HG03575 (cell line): ENCODE data around the gene FGF7.
"Not testable (repeated sequence)": the region's sequence is repeated elsewhere in the genome, so short reads cannot be mapped to it uniquely, and the experiment has no call there.

Experiments
- ATAC-seq: cut with Tn5 transposase; IDR thresholded peaks from one replicate; pipeline ENCODE4 v1.9.1; 2021; ENCODE audit not compliant: unreplicated experiment, insufficient number of reproducible peaks, low FRiP score; ENCODE audit errors: extremely low read depth

Gene FGF7

GRCh38 chr15:49423021-49423420 lies at the start of gene FGF7:
Gene FGF7, plus strand, starts transcription at chr15:49423242. Its CDS starts 1,056 bp downstream, at chr15:49424298.
- no peak for ATAC-seq

- no peak for ATAC-seq
These were observed 43.0 kb upstream of the FGF7 start for GRCh38 chr15:49379996-49380395.

GRCh38 chr15:49380912-49381311 lies 42.1 kb upstream of the FGF7 start:
- no peak for ATAC-seq

- no peak for ATAC-seq
These were observed 40.6 kb upstream of the FGF7 start for GRCh38 chr15:49382394-49382793.

- no peak for ATAC-seq
These were observed 39.8 kb upstream of the FGF7 start for GRCh38 chr15:49383266-49383665.

GRCh38 chr15:49387471-49387870 lies 35.6 kb upstream of the FGF7 start:
- no peak for ATAC-seq

GRCh38 chr15:49402515-49403296 lies 20.3 kb upstream of the FGF7 start:
- not testable (repeated sequence) for ATAC-seq

GRCh38 chr15:49406352-49407118 lies 16.5 kb upstream of the FGF7 start:
- no peak for ATAC-seq

- ATAC-seq, result no peak
These were observed 12.4 kb upstream of the FGF7 start for GRCh38 chr15:49410641-49411040.

GRCh38 chr15:49412797-49413196 lies 10.2 kb upstream of the FGF7 start:
- ATAC-seq, result no peak

- no peak for ATAC-seq
These were observed 7.9 kb upstream of the FGF7 start for GRCh38 chr15:49415149-49415548.

GRCh38 chr15:49415638-49416037 lies 7.4 kb upstream of the FGF7 start:
- ATAC-seq, result no peak

- no peak for ATAC-seq
These were observed 4.2 kb upstream of the FGF7 start for GRCh38 chr15:49418811-49419210.

- ATAC-seq, result no peak
These were observed 1.1 kb upstream of the FGF7 start for GRCh38 chr15:49421991-49422390.

GRCh38 chr15:49423901-49424550 lies 984 bp downstream of the FGF7 start:
- ATAC-seq, result no peak

GRCh38 chr15:49424954-49425353 lies 1.9 kb downstream of the FGF7 start:
- ATAC-seq, result no peak

- no peak for ATAC-seq
These were observed 4.3 kb downstream of the FGF7 start for GRCh38 chr15:49427372-49427771.

- ATAC-seq, result no peak
These were observed 5.5 kb downstream of the FGF7 start for GRCh38 chr15:49428409-49429095.

GRCh38 chr15:49430046-49430445 lies 7.0 kb downstream of the FGF7 start:
- ATAC-seq, result no peak
